Fibroblast of peridontal ligament (primary cell): Measurements from ENCODE around the gene PTPRE.

ENCODE experiments used
- DNase-seq: peaks from one replicate; pipeline ENCODE4 v3.0.0-alpha.2; 2010; ENCODE audit errors: extremely low read depth

PTPRE gene

GRCh38 chr10:128025437-128025836 lies 118.5 kb downstream of the PTPRE start:
- DNase-seq: no peak

- no peak for DNase-seq
These were observed 119.0 kb downstream of the PTPRE start for GRCh38 chr10:128025951-128026350.

GRCh38 chr10:128026615-128027300 lies 119.9 kb downstream of the PTPRE start:
- DNase-seq: no peak

- no peak for DNase-seq
These were observed 120.4 kb downstream of the PTPRE start for GRCh38 chr10:128027306-128027705.

GRCh38 chr10:128027822-128028507 lies 121.1 kb downstream of the PTPRE start:
- no peak for DNase-seq

- no peak for DNase-seq
These were observed 121.8 kb downstream of the PTPRE start for GRCh38 chr10:128028508-128029289.

GRCh38 chr10:128029290-128029651 lies 122.4 kb downstream of the PTPRE start:
- DNase-seq: no peak

- no peak for DNase-seq
These were observed 122.9 kb downstream of the PTPRE start for GRCh38 chr10:128029731-128030369.

- DNase-seq: no peak
These were observed 123.7 kb downstream of the PTPRE start for GRCh38 chr10:128030498-128031072.

- no peak for DNase-seq
These were observed 124.3 kb downstream of the PTPRE start for GRCh38 chr10:128031216-128031615.

- DNase-seq: no peak
These were observed 125.6 kb downstream of the PTPRE start for GRCh38 chr10:128032466-128032865.

- no peak for DNase-seq
These were observed 128.7 kb downstream of the PTPRE start for GRCh38 chr10:128035557-128035973.

- no peak for DNase-seq
These were observed 129.2 kb downstream of the PTPRE start for GRCh38 chr10:128036011-128036615.

- no peak for DNase-seq
These were observed 130.0 kb downstream of the PTPRE start for GRCh38 chr10:128036746-128037543.

- no peak for DNase-seq
These were observed 133.2 kb downstream of the PTPRE start for GRCh38 chr10:128040096-128040495.

- DNase-seq: no peak
These were observed 133.8 kb downstream of the PTPRE start for GRCh38 chr10:128040681-128041080.

- DNase-seq: no peak
These were observed 135.3 kb downstream of the PTPRE start for GRCh38 chr10:128042131-128042610.

GRCh38 chr10:128043259-128044045 lies 136.5 kb downstream of the PTPRE start:
- DNase-seq: no peak

GRCh38 chr10:128044186-128044585 lies 137.3 kb downstream of the PTPRE start:
- DNase-seq: no peak
